Type B pancreatic cell (in vitro differentiated cells): Measurements from ENCODE around the gene MRPL37. TPM values are rescaled to one million over a fixed set of nuclear protein-coding genes. Genes with fewer than 3 reads are reported as not detected.

Experiments
- DNase-seq: peaks from one replicate; pipeline ENCODE4 v3.0.0; 2021; ENCODE audit warnings: mixed read lengths; ENCODE audit not compliant: unreplicated experiment; ENCODE audit errors: extremely low spot score
- H3K27ac Mint-ChIP-seq: 2 replicates; pipeline ENCODE4 v1.8.0; 2021; ENCODE audit warnings: mild to moderate bottlenecking, mixed read lengths
- H3K27me3 Mint-ChIP-seq: 2 replicates; pipeline ENCODE4 v1.8.0; 2021; ENCODE audit warnings: mixed read lengths
- H3K36me3 Mint-ChIP-seq: 2 replicates; pipeline ENCODE4 v1.8.0; 2021; ENCODE audit warnings: mixed read lengths
- H3K4me1 Mint-ChIP-seq: one replicate; pipeline ENCODE4 v1.8.0; 2021; ENCODE audit warnings: mixed read lengths; ENCODE audit not compliant: unreplicated experiment
- H3K4me3 Mint-ChIP-seq: 2 replicates; pipeline ENCODE4 v1.8.0; 2021; ENCODE audit warnings: mild to moderate bottlenecking, mixed read lengths
- H3K9me3 Mint-ChIP-seq: 2 replicates; pipeline ENCODE4 v1.8.0; 2021; ENCODE audit warnings: mixed read lengths
- long read RNA-seq: library from polyadenylated mRNA; unstranded; transcript quantifications from one replicate; pipeline ENCODE4 v2.0.0, GENCODE V29; 2020
- total RNA-seq: library from RNA; stranded (reverse); gene quantifications from 2 replicates; pipeline ENCODE4 v1.2.1, GENCODE V29; 2021; ENCODE audit warnings: low replicate concordance
- TF ChIP-seq, protein P1 (sequence below): fragments of 200-600 bp; sonication (generic); conservative IDR thresholded peaks from 2 replicates; pipeline ENCODE4 v1.5.0; 2021; ENCODE audit warnings: antibody characterized with exemption, mild to moderate bottlenecking

The MRPL37 gene
- total RNA-seq = 77.9 and 78.4 TPM in 2 replicates
- long read RNA-seq, transcript MRPL37-202 (7 exons, 1,483 nt) = major isoform, 73 of 86 reads
- long read RNA-seq, partial matches to known transcripts = 5 of 86 reads
- long read RNA-seq, other reads (novel, unspliced or antisense) = 6 of 86 reads

DNA sequence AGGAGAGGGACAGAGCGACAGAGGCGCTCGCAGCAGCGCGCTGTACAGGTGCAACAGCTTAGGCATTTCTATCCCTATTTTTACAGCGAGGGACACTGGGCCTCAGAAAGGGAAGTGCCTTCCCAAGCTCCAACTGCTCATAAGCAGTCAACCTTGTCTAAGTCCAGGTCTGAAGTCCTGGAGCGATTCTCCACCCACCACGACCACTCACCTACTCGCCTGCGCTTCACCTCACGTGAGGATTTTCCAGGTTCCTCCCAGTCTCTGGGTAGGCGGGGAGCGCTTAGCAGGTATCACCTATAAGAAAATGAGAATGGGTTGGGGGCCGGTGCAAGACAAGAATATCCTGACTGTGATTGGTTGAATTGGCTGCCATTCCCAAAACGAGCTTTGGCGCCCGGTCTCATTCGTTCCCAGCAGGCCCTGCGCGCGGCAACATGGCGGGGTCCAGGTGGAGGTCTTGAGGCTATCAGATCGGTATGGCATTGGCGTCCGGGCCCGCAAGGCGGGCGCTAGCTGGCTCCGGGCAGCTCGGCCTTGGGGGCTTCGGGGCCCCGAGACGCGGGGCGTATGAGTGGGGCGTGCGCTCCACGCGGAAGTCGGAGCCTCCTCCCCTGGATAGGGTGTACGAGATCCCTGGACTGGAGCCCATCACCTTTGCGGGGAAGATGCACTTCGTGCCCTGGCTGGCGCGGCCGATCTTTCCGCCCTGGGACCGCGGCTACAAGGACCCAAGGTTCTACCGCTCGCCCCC is at the start of gene MRPL37, which contains the start of gene CYB5RL:
Gene MRPL37 (plus strand): TSS at position 403 of the 754 bp plus-strand sequence. CDS start 77 bp downstream, at position 480.
Gene CYB5RL (minus strand): TSS at position 266 of the 754 bp plus-strand sequence. CDS start 4,414 bp downstream, outside the sequence.
- no peaks in the 10 kb centered on the region for H3K9me3 Mint-ChIP-seq
- H3K27me3 Mint-ChIP-seq = no peaks in the 10 kb centered on the region
- DNase-seq = peak; percentile 90
- H3K27ac Mint-ChIP-seq = peak within 1 kb of the TSS; percentile 87
- peak within 1 kb of the TSS; percentile 97 for H3K4me3 Mint-ChIP-seq
- TF ChIP-seq, protein P1, sequence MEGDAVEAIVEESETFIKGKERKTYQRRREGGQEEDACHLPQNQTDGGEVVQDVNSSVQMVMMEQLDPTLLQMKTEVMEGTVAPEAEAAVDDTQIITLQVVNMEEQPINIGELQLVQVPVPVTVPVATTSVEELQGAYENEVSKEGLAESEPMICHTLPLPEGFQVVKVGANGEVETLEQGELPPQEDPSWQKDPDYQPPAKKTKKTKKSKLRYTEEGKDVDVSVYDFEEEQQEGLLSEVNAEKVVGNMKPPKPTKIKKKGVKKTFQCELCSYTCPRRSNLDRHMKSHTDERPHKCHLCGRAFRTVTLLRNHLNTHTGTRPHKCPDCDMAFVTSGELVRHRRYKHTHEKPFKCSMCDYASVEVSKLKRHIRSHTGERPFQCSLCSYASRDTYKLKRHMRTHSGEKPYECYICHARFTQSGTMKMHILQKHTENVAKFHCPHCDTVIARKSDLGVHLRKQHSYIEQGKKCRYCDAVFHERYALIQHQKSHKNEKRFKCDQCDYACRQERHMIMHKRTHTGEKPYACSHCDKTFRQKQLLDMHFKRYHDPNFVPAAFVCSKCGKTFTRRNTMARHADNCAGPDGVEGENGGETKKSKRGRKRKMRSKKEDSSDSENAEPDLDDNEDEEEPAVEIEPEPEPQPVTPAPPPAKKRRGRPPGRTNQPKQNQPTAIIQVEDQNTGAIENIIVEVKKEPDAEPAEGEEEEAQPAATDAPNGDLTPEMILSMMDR = no peak
- H3K4me1 Mint-ChIP-seq = peaks cover 24% of the 10 kb centered on the region
- H3K36me3 Mint-ChIP-seq = no peaks in the 10 kb centered on the region

- Mint-ChIP-seq H3K27ac (no peak overlapping the region), H3K27me3 (no peaks in the 10 kb centered on the region), H3K9me3 (no peaks in the 10 kb centered on the region), H3K36me3 (no peaks in the 10 kb centered on the region), H3K4me1 (peaks cover 12% of the 10 kb centered on the region), H3K4me3 (no peak overlapping the region)
- TF ChIP-seq, protein P1 = no peak
- no peak for DNase-seq
These were observed 49.0 kb upstream of the MRPL37 start for GRCh38 chr1:54151013-54151412.

DNA sequence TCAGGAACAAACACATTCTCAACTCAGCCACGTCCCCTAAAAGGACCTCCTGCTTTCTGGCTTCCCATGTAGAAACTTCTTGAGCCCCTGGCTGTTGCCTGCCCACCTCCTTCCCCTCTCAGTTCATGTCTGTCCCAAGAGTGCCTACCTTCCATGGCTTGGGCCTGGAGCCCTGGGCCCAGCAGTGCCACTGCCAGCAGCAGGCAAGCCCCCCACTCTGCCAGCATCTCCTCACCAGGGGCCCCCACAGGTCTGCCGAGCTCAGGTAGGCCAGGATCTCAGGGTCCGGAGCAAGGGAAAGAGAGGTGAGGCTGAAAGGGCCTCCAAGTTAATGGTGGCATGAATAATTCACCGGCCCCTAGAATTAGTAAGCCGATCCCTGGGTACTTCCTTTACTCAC is 47.3 kb upstream of the MRPL37 start, which contains the start of gene CDCP2:
Gene CDCP2 (minus strand): TSS at position 305 of the 400 bp plus-strand sequence. CDS start 78 bp downstream, at position 227.
- no peak for DNase-seq
- Mint-ChIP-seq H3K9me3 (no peaks in the 10 kb centered on the region), H3K36me3 (no peaks in the 10 kb centered on the region), H3K4me3 (no peak within 1 kb of the TSS), H3K4me1 (peaks cover 12% of the 10 kb centered on the region), H3K27me3 (no peaks in the 10 kb centered on the region), H3K27ac (no peak within 1 kb of the TSS)
- TF ChIP-seq, protein P1 = no peak

- H3K27ac Mint-ChIP-seq = no peak overlapping the region
- DNase-seq = no peak
These were observed 46.2 kb upstream of the MRPL37 start for GRCh38 chr1:54153535-54154439.

GRCh38 chr1:54156201-54156600 is 43.8 kb upstream of the MRPL37 start:
- H3K27ac Mint-ChIP-seq = no peak overlapping the region
- no peaks in the 10 kb centered on the region for H3K36me3 Mint-ChIP-seq
- DNase-seq = no peak
- peaks cover 12% of the 10 kb centered on the region for H3K4me1 Mint-ChIP-seq
- H3K27me3 Mint-ChIP-seq = no peaks in the 10 kb centered on the region
- TF ChIP-seq, protein P1 = no peak
- H3K4me3 Mint-ChIP-seq = no peak overlapping the region
- H3K9me3 Mint-ChIP-seq = no peaks in the 10 kb centered on the region

More at GRCh38 chr1:54153535-54154439, 46.2 kb upstream of the MRPL37 start:
- TF ChIP-seq, protein P1 = no peak
- Mint-ChIP-seq H3K4me3 (no peak overlapping the region), H3K27me3 (no peaks in the 10 kb centered on the region), H3K9me3 (no peaks in the 10 kb centered on the region), H3K4me1 (peaks cover 12% of the 10 kb centered on the region), H3K36me3 (no peaks in the 10 kb centered on the region)
